NCI-H226 (cell line): ENCODE data around the gene LAD1.

Experiments
- DNase-seq: peaks from one replicate; pipeline ENCODE4 v3.0.0-alpha.2; 2015

LAD1 gene

GRCh38 chr1:201389051-201389450 is 10.1 kb downstream of the LAD1 start:
- DNase-seq: no peak

DNA sequence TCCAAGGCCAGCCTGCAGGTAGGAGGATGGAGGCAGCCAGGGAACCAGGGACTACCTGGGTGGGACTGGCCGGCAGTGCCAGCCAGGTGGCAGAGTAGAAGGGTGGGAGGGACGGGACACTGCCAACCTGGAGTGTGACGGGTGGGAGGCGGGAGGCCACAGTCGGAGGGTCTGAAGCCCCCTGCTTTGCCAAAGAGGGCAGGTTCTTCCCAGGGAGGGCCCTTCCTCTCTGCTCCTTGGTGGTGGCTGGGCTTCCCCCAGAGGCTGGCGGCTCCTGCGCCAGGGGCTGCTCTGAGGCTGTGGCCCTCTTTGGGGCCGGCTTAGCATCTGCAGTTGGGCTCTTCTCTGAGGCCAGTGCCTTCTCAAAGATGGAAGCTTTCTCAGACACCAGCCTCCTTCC is 12.9 kb downstream of the LAD1 start:
- no peak for DNase-seq

DNA sequence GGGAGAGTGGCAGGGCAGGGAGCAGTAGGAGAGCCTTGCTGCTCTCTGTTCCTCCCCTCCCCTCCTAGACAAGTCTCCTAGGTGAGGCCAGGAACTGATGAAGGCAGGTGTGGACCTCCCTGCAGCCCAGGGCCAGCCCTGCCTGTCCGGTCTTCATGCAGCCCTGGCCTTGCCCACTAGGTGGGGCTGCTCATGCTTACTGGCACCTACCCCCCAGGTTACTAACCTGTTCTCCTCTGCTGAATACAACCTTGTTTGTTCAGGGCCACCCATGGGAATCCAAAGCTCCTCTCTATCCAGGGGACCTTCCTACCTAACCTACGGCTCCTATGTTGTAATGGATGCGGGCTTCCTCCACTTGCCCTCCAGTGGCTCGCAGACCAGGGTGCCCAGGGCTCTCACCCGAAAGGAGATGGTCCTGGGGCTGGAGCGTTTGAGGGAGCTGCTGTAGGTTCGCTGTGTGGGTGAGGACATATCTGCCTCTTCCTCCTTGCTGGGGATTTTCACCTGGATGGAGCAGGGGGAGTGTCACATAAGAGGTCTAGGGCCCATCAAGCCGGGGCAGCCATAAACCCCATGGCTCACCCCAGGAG is 13.7 kb downstream of the LAD1 start:
- peak; percentile 38 for DNase-seq

DNA sequence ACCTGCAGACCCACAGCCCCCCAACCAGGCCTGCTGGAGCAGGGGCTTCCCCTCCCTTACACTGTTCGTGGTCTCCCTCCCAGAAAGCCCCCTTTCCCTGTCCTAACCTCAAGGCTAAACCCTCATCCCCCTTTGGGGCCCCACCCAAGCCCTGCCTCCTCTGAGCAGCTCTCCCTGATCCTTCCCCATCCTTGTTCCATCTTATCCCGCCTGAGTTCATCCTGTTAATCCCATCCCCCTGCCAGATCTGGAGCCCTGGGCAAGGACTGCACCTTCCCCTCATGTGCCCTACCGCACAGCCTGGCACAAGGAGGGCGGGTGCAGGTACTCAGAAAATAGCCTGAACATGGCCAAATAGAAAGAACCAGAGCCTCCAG is 14.7 kb downstream of the LAD1 start:
- DNase-seq: peak; percentile 33

DNA sequence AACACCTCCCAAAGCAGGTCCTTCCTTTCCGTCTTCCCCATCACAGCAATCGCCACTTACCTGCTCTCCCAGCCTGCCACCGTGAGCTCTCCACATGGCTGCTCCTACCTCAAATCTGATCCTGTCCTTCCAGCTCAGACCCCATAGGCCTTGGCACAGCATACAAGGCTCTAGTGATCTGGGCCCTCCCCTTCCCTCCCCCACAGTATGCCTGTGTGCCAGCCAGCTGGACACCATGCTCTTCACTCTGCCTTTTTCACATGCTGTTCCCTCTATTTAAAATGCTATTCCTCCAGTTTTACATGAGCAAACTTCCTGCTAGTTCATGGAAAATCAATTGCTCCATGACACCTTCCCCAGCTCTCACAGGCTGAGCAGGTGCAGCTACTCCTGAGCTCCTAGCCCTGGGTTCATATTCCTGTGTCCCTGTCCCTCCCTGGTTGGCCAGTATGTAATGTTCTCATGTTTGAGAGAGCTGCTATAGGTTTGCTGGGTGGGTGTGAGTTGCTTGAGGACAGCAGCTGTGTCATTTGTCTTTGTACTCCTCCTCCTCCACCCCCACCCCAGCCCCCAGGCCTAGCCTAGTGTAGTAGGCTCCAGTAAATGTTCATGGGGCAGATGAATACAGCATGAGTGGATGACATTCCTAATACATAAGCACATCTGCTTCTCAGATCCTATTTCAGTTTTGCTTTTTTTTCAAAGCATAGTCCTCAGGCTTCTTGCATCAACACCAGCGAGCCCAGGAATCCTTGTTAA is 15.3 kb downstream of the LAD1 start:
- peak; percentile 85 for DNase-seq

GRCh38 chr1:201381130-201381529 is 18.0 kb downstream of the LAD1 start:
- DNase-seq: no peak

DNA sequence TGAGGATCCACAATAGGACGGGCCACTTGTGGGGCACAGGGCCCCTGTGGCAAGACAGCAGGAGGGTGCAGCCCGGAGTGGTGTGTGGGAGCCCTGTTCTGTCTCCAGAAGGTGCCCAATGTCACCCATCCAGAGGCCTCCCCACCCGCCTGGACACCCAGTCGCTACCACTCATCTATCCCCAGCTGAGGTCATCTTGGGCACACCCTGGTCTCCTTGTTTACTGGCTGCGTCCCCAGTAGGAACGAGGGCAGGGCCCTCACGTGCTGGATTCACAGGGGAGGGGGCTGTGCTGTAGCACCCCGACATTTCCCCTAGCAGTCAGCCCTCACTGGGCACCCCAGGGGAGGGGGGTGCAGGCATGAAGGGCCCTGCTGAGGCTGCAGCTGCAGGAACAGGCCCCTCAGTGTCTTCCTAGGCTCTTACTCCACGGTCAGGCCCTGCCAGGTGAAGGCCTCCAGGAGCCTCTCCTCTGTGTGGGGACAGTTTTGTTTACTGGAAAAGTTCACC is 19.3 kb downstream of the LAD1 start:
- no peak for DNase-seq

GRCh38 chr1:201378804-201379203 is 20.3 kb downstream of the LAD1 start:
- no peak for DNase-seq

GRCh38 chr1:201377611-201378092 is 21.5 kb downstream of the LAD1 start, which contains the start of gene TNNT2:
Gene TNNT2, minus strand, starts transcription at chr1:201377680. Its CDS starts 4,426 bp downstream, at chr1:201373254.
- DNase-seq: no peak

- peak; percentile 86 for DNase-seq
Measured at GRCh38 chr1:201376464-201377374, 22.4 kb downstream of the LAD1 start.

DNA sequence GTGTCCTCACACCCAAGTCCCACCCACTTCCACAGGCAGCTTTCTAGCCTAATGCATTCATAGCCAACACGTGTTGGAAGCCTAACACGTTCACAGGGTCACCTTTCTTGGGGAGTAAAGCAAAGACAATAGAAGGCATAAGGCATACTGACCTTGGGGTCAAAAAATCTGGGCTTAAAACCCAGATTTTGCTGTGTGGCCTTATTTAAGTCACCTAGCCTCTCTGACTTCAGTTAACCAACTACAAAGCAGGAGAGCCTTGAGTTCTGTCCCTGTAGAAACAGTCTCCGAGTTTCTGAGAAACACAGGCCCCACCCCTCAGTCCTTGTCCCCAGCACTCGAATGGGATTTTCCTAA is 23.0 kb downstream of the LAD1 start:
- DNase-seq: no peak

DNA sequence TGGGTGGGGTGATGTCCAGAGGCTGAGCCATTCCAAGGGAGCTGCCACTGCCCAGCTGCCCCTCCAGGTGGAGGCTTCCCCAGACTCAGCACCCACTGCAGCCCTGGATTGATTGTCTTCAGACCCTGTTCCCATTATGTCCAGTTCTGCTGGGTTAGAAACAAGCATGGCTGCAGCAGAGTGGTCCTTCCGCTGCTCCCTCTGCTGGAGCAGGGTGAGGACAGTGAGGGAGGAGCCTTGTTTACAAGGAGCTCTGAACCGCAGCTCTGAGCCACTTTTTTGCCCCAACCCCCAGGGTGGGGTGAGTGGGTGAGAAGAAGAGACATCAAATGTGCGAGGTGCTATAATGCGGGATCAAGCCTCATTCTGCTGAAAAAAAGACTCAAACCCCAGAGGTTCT is 24.0 kb downstream of the LAD1 start:
- DNase-seq: no peak

GRCh38 chr1:201374364-201374763 is 24.8 kb downstream of the LAD1 start:
- DNase-seq: no peak

GRCh38 chr1:201371792-201372191 is 27.3 kb downstream of the LAD1 start:
- no peak for DNase-seq

- DNase-seq: peak; percentile 60
Measured at GRCh38 chr1:201371276-201371675, 27.8 kb downstream of the LAD1 start.

GRCh38 chr1:201370500-201370899 is 28.6 kb downstream of the LAD1 start:
- no peak for DNase-seq

DNA sequence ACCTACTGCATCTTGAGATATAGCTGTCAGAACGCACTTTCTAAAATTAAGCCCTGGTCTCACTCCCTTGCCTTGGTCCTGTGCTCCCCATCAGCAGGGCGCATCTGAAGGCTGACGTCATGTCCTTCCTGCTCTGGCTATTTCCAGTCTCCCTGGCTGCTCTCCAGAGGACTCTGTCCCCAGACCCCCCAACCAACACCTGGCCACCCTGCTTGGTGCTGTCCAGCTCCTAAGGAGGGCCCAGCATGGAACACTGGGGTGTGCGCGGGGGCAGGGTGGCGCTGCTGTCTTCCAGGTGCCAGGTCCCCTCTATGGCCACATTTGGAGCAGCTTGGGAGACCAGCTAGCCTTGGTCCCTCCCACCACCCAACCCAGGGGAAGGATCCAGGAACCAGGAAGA is 29.9 kb downstream of the LAD1 start:
- no peak for DNase-seq

DNA sequence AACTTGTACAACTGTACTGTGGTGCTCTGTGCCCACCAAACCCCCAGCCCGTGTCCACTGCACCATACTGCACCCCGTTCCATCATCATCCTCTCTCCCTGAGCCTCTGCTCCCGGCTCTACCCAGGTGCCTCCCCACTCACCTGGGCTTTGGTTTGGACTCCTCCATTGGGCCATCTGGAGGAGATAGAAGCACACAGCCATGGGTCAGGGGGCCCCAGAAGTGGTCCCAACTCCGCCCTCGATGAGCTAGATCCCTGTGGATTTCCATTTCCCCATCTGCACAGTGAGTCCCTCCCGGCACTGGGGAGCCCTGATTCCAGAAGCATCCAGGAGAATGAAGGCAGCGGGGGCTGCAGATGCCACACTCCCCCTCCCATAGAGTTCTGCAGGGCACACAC is 32.4 kb downstream of the LAD1 start:
- DNase-seq: no peak

- no peak for DNase-seq
Measured at GRCh38 chr1:201365251-201365650, 33.9 kb downstream of the LAD1 start.

GRCh38 chr1:201364808-201365105 is 34.4 kb downstream of the LAD1 start:
- no peak for DNase-seq

DNA sequence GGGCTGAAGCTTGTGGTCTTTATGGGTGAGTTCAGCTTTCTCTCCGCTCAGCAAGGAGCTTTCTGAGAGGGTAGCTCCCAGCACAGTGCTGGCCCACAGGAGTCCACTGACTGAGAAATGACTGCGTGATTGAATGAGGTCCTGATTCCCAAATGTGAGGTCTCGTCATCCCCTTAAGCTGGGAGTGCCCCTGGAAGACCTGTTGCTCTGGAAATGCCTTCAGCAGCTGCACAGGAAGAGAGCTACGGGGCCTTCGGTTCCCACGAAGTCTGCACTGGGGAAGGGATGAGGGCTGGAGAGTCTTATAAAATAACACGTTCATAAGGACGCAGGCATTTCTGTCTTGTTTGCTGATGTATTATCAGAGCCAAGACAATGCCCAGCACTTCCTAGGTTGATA is 35.7 kb downstream of the LAD1 start:
- no peak for DNase-seq

DNA sequence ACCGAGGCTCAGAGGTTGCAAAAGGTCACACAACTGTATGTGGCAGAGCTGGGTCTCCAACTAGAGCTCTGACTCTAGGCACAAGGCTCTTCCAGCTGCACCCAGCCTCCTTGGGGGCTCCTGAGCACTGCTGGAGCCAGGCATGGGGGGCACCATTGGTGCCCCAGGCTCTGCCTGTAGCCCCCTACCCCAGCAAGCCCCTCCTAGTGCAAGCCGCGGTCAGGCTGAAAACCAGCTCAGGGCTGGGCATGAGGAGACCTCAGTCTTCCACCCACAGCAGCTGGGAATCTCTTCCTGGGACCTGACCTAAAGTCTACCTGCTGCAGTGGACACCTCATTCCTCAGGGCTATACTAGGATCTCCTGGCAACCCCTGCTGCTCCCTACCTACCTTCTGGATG is 36.2 kb downstream of the LAD1 start:
- no peak for DNase-seq

DNA sequence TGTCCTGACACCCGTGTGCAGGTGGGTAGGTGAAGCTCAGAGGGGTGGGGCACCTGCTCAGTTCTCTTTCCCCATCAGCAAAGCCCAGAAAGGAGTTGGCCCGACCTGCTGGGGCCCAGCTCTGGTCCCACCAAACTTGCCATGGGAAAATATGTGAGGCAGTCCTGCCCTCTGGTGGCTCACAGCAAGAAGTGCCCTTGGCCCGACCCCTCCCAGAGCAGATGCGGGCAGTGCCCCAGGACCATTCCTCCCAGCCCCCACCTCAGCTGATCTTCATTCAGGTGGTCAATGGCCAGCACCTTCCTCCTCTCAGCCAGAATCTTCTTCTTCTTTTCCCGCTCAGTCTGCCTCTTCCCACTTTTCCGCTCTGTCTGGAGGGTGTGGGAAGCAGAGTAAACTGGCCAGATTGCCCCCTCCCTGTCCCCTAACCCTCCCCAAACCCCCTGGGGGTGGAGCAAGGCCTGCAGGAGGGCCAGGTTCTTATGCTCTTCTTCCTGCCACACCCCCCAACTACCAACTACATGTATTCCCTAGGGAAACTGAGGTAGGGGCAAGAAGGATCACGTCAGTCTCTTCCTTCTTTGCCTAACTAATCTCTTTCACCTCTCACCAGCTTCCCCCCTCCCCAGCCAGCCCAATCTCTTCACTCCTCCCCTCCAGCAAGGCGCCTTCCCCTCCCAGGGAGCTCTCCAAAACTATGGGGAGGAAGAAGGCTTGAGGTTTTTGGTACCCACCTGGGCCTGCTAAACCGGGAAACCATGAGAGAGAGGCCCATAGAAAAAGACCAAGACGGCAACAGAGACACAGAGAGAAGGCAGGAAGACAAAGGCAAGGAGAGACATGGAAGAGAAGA is 37.2 kb downstream of the LAD1 start:
- DNase-seq: no peak
